Left lung (tissue), 10 donors: ENCODE measurements around the gene C16orf89. TPM values are rescaled to one million over a fixed set of nuclear protein-coding genes. Genes with fewer than 3 reads are reported as not detected.
"Not testable (repeated sequence)": the region's sequence is repeated elsewhere in the genome, so short reads cannot be mapped to it uniquely, and the experiment has no call there.

Experiments used
- ATAC-seq: fragments of 200-7000 bp; cut with Tn5 transposase; one replicate; pipeline ENCODE4 v1.9.1; 2020; ENCODE audit warnings: moderate library complexity
- DNase-seq, 4 donors: peaks; one replicate each; pipeline ENCODE4 v3.0.0-alpha.2; 2013 to 2020
- H3K27ac ChIP-seq, 2 donors: fragments of 200-600 bp; sonication (generic) in 1 of 2; one replicate each; pipeline versions ENCODE4 v1.5.0 to v1.8.0; 2020 to 2021
- H3K27me3 ChIP-seq, 2 donors: fragments of 200-600 bp; sonication (generic) in 1 of 2; one replicate each; pipeline versions ENCODE4 v1.5.0 to v1.8.0; 2020 to 2021
- H3K36me3 ChIP-seq, 2 donors: fragments of 200-600 bp; sonication (generic) in 1 of 2; one replicate each; pipeline versions ENCODE4 v1.5.0 to v1.8.0; 2020 to 2021
- H3K4me1 ChIP-seq, 2 donors: fragments of 200-600 bp; one replicate each; pipeline ENCODE4 v1.8.0; 2021
- H3K4me3 ChIP-seq, 2 donors: fragments of 200-600 bp; sonication (generic) in 1 of 2; one replicate each; pipeline versions ENCODE4 v1.5.0 to v1.8.0; 2020 to 2021; ENCODE audit warnings: mild to moderate bottlenecking in 1 of 2
- H3K9me3 ChIP-seq, 2 donors: fragments of 200-600 bp; sonication (generic) in 1 of 2; one replicate each; pipeline versions ENCODE4 v1.5.0 to v1.8.0; 2020 to 2021
- CTCF ChIP-seq, 2 donors: fragments of 200-600 bp; sonication (generic) in 1 of 2; IDR thresholded peaks; one replicate each; pipeline versions ENCODE4 v1.5.0 to v1.8.0; 2021; ENCODE audit warnings: antibody characterized with exemption in 2 of 2
- intact Hi-C, 2 donors: fragments of 100-400 bp; cut with DNase I; formaldehyde crosslinking; loops; one replicate each; pipeline versions ENCODE4 v1.11.2 to v1.14.2; 2022
- polyA plus RNA-seq, 6 donors: library from polyadenylated mRNA; unstranded; fragments of 120-200 nt; gene quantifications; one replicate each; pipeline ENCODE4 v1.2.1, GENCODE V29; 2013; ENCODE audit not compliant: insufficient read length in 6 of 6
- total RNA-seq, 2 donors: library from RNA; stranded (reverse); fragmentation: NEBNext Ultra II Directional; extraction: Animal tissue kit (Norgen Biotek cat#: 25700); gene quantifications; one replicate each; pipeline ENCODE4 v1.2.1, GENCODE V29; 2021
- donor health status: DM: no; HTN: yes; CAD: no.
- donor health status: DM: no; HTN: no; CAD: no.

C16orf89 gene
- total and polyA plus RNA-seq, 8 donors = 67.0 to 209 (median 139) TPM

GRCh38 chr16:5084802-5085201, 19.0 kb upstream of the C16orf89 start:
- TF ChIP-seq CTCF (IDR thresholded peaks at IDR 0.05) = peak; percentile 46 to 57
- intact Hi-C loops, H3K27me3 ChIP-seq, H3K27ac ChIP-seq, H3K4me3 ChIP-seq, ATAC-seq, H3K4me1 ChIP-seq, H3K9me3 ChIP-seq: not testable (repeated sequence)
- H3K36me3 ChIP-seq = peaks cover 0 to 88% of the 10 kb centered on the region in 2 donors
- peak in 1 of 4 donors; percentile 26 for DNase-seq

GRCh38 chr16:5084099-5084731, 18.5 kb upstream of the C16orf89 start:
- intact Hi-C loops, H3K4me3 ChIP-seq, H3K27ac ChIP-seq, H3K4me1 ChIP-seq, ATAC-seq, H3K9me3 ChIP-seq, H3K27me3 ChIP-seq, DNase-seq: not testable (repeated sequence)
- peaks cover 0 to 88% of the 10 kb centered on the region in 2 donors for H3K36me3 ChIP-seq

- H3K9me3 ChIP-seq, H3K4me3 ChIP-seq, DNase-seq, H3K4me1 ChIP-seq, H3K27ac ChIP-seq, H3K27me3 ChIP-seq, intact Hi-C loops, ATAC-seq: not testable (repeated sequence)
- peaks cover 0 to 88% of the 10 kb centered on the region in 2 donors for H3K36me3 ChIP-seq
Measured at GRCh38 chr16:5083646-5084045, 17.9 kb upstream of the C16orf89 start.

- H3K9me3 ChIP-seq, H3K27me3 ChIP-seq, ATAC-seq, H3K27ac ChIP-seq, intact Hi-C loops, H3K4me1 ChIP-seq, H3K4me3 ChIP-seq: not testable (repeated sequence)
- H3K36me3 ChIP-seq = peaks cover 0 to 93% of the 10 kb centered on the region in 2 donors
- peak in 1 of 4 donors; percentile 60 for DNase-seq
Measured at GRCh38 chr16:5080996-5081395, 15.2 kb upstream of the C16orf89 start.

GRCh38 chr16:5080461-5080860, 14.7 kb upstream of the C16orf89 start:
- H3K27me3 ChIP-seq, ATAC-seq, intact Hi-C loops, DNase-seq, H3K4me3 ChIP-seq, H3K4me1 ChIP-seq, H3K27ac ChIP-seq, H3K9me3 ChIP-seq: not testable (repeated sequence)
- H3K36me3 ChIP-seq = peaks cover 0 to 93% of the 10 kb centered on the region in 2 donors

- Histone ChIP-seq H3K36me3 (peaks cover 0 to 95% of the 10 kb centered on the region in 2 donors), H3K9me3 (no peaks in the 10 kb centered on the region), H3K27me3 (no peaks in the 10 kb centered on the region), H3K27ac (no peak overlapping the region), H3K4me3 (no peak overlapping the region), H3K4me1 (no peaks in the 10 kb centered on the region)
- DNase-seq (no peak), ATAC-seq (no peak)
- intact Hi-C loops = no loop called here
- no peak for TF ChIP-seq CTCF (IDR thresholded peaks at IDR 0.05)
Measured at GRCh38 chr16:5078626-5079025, 12.9 kb upstream of the C16orf89 start.

GRCh38 chr16:5077304-5077703, 11.5 kb upstream of the C16orf89 start:
- Histone ChIP-seq H3K4me1 (peaks cover 0 to 12% of the 10 kb centered on the region in 2 donors), H3K9me3 (no peaks in the 10 kb centered on the region), H3K4me3 (no peak overlapping the region), H3K36me3 (peaks cover 0 to 84% of the 10 kb centered on the region in 2 donors), H3K27me3 (no peaks in the 10 kb centered on the region), H3K27ac (no peak overlapping the region)
- intact Hi-C loops = no loop called here
- ATAC-seq = no peak
- TF ChIP-seq CTCF (IDR thresholded peaks at IDR 0.05) = no peak
- DNase-seq = no peak
